ENCODE results near the gene GRK4.

The GRK4 gene

DNA sequence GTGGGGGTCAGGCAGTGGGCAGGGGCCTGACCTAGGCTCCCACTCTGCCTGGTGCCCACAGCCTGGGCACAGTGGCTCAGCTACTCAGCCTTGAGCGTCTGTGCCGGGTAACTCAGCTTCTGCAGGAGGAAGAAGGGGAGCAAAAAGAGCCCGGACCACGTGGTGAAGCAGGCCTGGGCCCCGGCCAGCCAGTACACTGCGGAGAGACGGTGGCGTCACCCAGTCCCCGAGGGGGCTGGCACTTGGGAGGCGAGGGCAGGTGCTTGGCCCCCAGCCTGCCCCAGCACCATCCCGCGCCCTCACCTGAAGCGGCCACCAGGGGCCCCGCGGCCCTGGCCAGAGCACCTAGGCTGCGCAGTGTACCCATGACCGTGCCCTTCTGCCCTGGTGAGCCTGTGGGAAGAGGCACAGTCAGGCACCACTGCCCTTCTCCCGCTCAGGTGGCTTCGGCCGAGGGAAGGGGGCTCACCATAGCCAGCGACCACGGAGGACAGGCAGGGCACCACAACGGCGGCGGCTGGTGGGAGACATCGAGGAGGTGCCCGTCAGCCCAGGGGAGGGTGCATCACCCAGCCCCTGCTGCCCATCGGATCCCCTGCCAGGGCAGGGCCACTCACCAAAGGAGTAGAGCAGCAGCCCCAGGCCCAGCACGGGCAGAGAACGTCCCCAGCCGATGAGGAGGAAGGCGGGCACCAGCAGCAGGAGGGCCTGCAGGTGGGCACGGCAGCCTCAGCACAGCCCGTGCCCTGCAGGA, 32.4 kb upstream of the GRK4 start:
- FAIRE-seq (no peak), DNase-seq (ENCODE audit: insufficient read length, low spot score) (no peak)
- no peak for TF ChIP-seq PAX5 (IDR thresholded peaks at IDR 0.05; ENCODE audit: insufficient read depth, low read length, severe bottlenecking)
- TF ChIP-seq POLR2AphosphoS5 (IDR thresholded peaks at IDR 0.05; ENCODE audit: low read depth, low read length), result no peak
- no peak for TF ChIP-seq SPI1 (IDR thresholded peaks at IDR 0.05; ENCODE audit: low read depth, low read length)
- TF ChIP-seq POU2F2 (IDR thresholded peaks at IDR 0.05; ENCODE audit: low read depth, low read length), result no peak
- TF ChIP-seq TAF1 (IDR thresholded peaks at IDR 0.05; ENCODE audit: low read depth, low read length), result no peak

GRCh38 chr4:2931512-2932301, 31.7 kb upstream of the GRK4 start:
- DNase-seq (ENCODE audit: insufficient read length, low spot score), result peak; percentile 76
- FAIRE-seq, result peak; percentile 91
- TF ChIP-seq POLR2A (IDR thresholded peaks at IDR 0.05; ENCODE audit: low read depth, low read length) (no peak), POU2F2 (IDR thresholded peaks at IDR 0.05; ENCODE audit: low read depth, low read length) (0 out of 2 replicates have a peak, but pooled peaks have one; percentile 47), PAX5 (IDR thresholded peaks at IDR 0.05; ENCODE audit: insufficient read depth, low read length, severe bottlenecking) (peak; percentile 53), TAF1 (IDR thresholded peaks at IDR 0.05; ENCODE audit: low read depth, low read length) (no peak), SPI1 (IDR thresholded peaks at IDR 0.05; ENCODE audit: low read depth, low read length) (peak; percentile 47), POLR2AphosphoS5 (IDR thresholded peaks at IDR 0.05; ENCODE audit: low read depth, low read length) (peak; percentile 8; the same call in 1 of the 2 replicates)

- TF ChIP-seq POLR2A (IDR thresholded peaks at IDR 0.05; ENCODE audit: low read depth, low read length) (no peak), POLR2AphosphoS5 (IDR thresholded peaks at IDR 0.05; ENCODE audit: low read depth, low read length) (no peak; the same call in 1 of the 2 replicates), TAF1 (IDR thresholded peaks at IDR 0.05; ENCODE audit: low read depth, low read length) (no peak)
- DNase-seq (ENCODE audit: insufficient read length, low spot score) (no peak), FAIRE-seq (peak; percentile 50)
Observed at GRCh38 chr4:2932321-2932950, 30.9 kb upstream of the GRK4 start.

DNA sequence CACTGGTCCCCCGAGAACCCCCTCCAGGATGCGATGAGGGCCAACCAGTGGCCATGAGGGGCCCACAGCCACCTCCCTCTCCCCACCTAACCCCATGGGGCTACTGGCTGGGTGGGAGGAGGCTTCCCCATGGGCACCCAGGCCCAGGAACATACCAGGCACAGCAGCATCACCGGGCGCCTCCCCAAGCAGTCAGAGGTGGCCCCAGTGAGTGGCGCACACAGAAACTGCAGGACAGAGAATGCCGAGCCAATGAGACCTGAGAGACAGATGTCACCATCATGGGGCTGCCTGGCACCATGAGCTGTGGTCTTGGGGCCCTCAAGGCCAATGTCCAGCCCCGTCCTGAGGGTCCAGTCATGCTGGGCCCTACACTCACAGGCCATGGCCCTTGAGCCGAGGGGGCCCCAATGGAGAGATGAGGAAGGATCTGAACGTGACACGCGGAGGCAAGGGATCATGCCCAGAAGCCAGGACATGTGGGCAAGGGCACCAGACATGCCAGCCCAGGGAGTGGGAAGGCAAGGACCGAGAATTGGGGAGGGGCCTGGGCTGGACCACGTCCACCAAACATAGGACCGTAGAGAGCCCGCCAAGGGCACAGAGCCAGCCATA, 30.3 kb upstream of the GRK4 start:
- DNase-seq (ENCODE audit: insufficient read length, low spot score), result no peak
- TF ChIP-seq SPI1 (IDR thresholded peaks at IDR 0.05; ENCODE audit: low read depth, low read length) (no peak), POU2F2 (IDR thresholded peaks at IDR 0.05; ENCODE audit: low read depth, low read length) (no peak), PAX5 (IDR thresholded peaks at IDR 0.05; ENCODE audit: insufficient read depth, low read length, severe bottlenecking) (no peak), TAF1 (IDR thresholded peaks at IDR 0.05; ENCODE audit: low read depth, low read length) (no peak), POLR2AphosphoS5 (IDR thresholded peaks at IDR 0.05; ENCODE audit: low read depth, low read length) (no peak), POLR2A (IDR thresholded peaks at IDR 0.05; ENCODE audit: low read depth, low read length) (no peak)
- no peak for FAIRE-seq

GRCh38 chr4:2933566-2934076, 29.8 kb upstream of the GRK4 start:
- DNase-seq (ENCODE audit: insufficient read length, low spot score), result no peak
- FAIRE-seq, result no peak
- no peak for TF ChIP-seq POLR2AphosphoS5 (IDR thresholded peaks at IDR 0.05; ENCODE audit: low read depth, low read length)
- TF ChIP-seq SPI1 (IDR thresholded peaks at IDR 0.05; ENCODE audit: low read depth, low read length), result no peak
- no peak for TF ChIP-seq POLR2A (IDR thresholded peaks at IDR 0.05; ENCODE audit: low read depth, low read length)
- TF ChIP-seq PAX5 (IDR thresholded peaks at IDR 0.05; ENCODE audit: insufficient read depth, low read length, severe bottlenecking), result no peak
- TF ChIP-seq POU2F2 (IDR thresholded peaks at IDR 0.05; ENCODE audit: low read depth, low read length), result no peak
- no peak for TF ChIP-seq TAF1 (IDR thresholded peaks at IDR 0.05; ENCODE audit: low read depth, low read length)

- TF ChIP-seq PAX5 (IDR thresholded peaks at IDR 0.05; ENCODE audit: insufficient read depth, low read length, severe bottlenecking), result no peak
- no peak for TF ChIP-seq POU2F2 (IDR thresholded peaks at IDR 0.05; ENCODE audit: low read depth, low read length)
- no peak for DNase-seq (ENCODE audit: insufficient read length, low spot score)
- no peak for FAIRE-seq
Observed at GRCh38 chr4:2934077-2934812, 29.1 kb upstream of the GRK4 start.

DNA sequence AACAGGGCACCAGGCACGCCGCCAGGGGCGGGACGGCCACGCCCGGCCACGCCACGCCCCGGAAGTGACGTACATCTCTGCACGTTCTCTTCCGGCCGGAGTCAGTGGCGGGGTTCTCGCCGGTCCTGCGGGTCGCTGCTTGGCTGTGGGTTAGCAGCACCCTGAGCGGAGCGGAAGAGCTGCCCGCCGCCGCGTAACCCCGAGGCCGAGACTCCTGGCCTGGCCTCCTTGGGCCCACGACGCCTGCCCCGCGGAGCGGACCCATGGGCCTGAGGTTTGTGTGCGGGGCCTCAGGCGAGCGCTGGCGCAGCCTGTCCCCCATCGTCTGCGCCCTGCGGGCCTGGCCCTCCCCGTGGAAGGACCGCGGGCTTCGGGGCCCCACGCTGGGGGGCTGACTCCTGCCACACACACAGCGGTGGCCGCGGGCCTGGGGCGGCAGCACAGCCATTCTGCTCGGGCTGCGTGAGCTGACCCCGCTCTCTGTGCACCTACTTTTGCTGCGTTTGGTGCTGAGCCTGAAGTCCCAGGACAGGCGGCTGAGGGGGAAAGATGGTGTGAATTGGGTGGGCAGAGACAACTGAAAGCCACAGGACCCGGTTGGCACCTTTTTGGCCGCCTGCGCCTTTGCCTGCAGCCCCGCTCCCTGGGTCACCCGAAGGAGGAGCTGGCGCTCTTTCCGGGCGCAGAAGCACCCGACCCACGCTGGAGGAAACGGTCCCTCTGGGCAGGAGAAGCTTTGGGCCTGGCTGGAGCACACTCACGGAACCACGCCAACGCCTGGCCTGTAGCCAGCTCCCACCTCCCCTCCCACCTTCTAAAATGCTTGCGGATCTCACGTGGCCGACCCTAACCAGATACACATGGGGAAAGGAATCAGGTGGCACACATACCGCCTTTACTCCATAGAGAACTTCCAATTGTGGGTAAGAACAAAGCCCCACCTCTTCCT, 28.3 kb upstream of the GRK4 start:
- TF ChIP-seq POU2F2 (IDR thresholded peaks at IDR 0.05; ENCODE audit: low read depth, low read length), result peak; percentile 60; the same call in 1 of the 2 replicates
- TF ChIP-seq POLR2AphosphoS5 (IDR thresholded peaks at IDR 0.05; ENCODE audit: low read depth, low read length), result peak; percentile 93
- no peak for TF ChIP-seq SPI1 (IDR thresholded peaks at IDR 0.05; ENCODE audit: low read depth, low read length)
- peak; percentile 90 for TF ChIP-seq TAF1 (IDR thresholded peaks at IDR 0.05; ENCODE audit: low read depth, low read length)
- TF ChIP-seq POLR2A (IDR thresholded peaks at IDR 0.05; ENCODE audit: low read depth, low read length), result peak; percentile 93
- peak; percentile 38 for TF ChIP-seq PAX5 (IDR thresholded peaks at IDR 0.05; ENCODE audit: insufficient read depth, low read length, severe bottlenecking)
- peak; percentile 100 for FAIRE-seq
- DNase-seq (ENCODE audit: insufficient read length, low spot score), result peak; percentile 93
